HG02840 (cell line): ENCODE data around the gene KCNE1.
"Not testable (repeated sequence)": the region's sequence is repeated elsewhere in the genome, so short reads cannot be mapped to it uniquely, and the experiment has no call there.

Experiments
- ATAC-seq: cut with Tn5 transposase; IDR thresholded peaks from one replicate; pipeline ENCODE4 v1.9.1; 2021; ENCODE audit warnings: mild to moderate bottlenecking, moderate library complexity, moderate number of reproducible peaks; ENCODE audit not compliant: unreplicated experiment, low FRiP score

Gene KCNE1

DNA sequence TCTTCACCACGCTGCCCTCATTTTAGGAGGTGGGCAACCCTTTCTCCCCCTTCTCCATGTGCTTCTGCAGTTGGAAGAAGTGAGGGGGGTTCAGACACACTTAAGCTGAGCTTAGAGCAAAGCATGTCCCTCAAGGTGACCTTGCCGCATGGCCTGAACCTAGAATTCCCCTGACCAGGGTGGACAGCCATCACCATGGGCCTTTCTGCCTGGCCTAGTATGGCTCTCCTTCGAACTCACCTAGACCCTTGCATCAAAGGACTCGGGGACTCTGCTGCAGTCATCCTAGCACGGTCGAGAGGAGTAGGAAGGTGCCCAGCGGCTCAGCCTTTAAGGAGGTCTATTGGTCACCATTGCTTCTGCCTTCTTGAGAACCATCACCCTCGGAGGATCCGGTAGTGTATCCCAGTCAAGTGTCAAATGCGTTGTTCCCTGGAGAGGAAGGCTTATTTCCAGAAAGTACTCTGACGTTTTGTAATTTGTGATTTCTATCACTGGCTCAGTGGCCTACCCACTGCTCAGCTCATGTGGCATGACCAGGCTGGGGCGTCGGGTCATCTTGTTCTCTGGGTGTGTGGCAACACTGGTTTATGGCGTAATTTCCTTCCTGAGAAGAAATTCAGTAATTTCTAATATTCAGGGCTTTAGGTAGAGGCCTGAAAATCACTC is at the start of gene KCNE1:
Gene KCNE1, minus strand, starts transcription at position 424 of the 669 bp plus-strand sequence. CDS start 62,576 bp downstream, outside the sequence.
- no peak for ATAC-seq

DNA sequence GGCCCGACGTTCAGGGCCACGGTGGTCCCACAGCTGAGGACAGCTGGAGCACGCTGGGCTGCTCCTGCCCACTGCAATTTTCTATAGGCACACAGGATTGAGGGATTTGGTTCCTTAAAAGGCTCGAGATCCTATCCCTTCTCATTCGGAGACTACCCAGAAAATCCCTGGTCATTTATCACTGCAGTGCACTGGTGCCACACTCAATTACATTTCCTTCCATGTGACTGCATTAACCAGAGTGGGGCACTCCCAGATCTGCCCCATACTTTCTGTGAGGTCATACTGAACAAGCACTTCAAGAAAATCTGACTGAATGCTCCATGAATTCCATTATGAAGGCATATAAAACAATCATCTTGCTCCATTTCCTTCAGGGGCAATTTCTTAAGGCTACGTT is 49.8 kb upstream of the KCNE1 start:
- ATAC-seq, result no peak

DNA sequence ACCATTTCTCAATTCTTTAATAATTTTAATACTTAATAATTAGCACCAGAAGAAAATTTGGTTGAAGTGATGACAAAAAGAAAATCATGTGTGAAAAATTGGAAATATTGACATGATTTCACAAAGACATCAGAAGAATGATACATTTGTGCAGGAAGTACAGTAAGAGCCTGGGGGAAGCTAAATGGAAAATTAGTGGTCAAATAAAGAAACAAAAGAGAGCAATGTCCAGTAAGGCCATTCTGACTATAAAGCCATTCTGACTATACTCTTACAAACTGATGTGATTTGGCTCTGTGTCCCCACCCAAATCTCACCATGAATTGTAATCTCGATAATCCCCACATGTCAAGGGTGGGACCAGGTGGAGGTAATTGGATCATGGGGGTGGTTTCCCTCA is 48.6 kb upstream of the KCNE1 start:
- no peak for ATAC-seq

DNA sequence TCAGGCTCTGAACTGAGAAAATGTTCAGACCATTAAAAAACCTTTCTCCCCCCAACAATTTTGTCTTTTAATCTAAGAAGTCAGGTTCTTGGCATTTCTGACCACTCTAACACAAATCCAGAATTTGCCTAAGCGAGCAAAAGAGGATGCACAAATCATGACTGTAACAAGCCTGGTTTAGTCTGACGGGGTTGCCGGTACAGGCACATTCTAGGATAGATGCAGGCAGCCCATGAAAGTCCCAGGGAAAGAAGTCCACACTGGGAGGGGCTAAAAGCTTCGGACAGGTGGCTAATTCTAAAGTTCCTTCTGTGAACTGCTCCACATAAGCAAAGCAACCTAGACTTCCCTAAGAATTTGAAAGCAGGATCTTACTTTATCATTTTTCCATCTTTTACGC is 48.0 kb upstream of the KCNE1 start:
- ATAC-seq, result no peak

DNA sequence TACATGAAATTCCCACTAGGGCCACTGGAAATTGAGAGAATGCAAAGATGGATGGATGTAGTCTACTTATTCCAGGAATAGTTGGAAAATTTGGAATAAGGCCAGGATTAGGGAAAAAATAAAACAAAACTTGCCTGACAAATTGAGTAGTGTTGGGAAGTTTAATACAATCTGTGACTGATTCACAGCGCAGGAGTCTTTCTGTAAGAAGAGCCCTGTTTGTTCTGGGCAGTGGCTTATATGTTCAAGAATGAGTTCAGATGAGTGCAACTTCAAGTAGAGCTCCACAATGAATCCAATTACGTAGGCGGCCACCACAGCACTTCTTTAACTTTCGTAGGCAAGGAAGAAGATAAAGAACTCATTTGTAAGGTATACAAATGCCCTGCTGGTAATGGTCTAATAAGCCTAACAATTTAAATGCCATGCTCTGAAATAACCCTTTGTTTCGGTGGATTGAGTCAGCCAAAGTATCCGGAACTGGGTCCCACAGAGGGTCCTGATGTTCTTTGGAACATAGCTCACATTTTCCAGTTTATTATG is 47.1 kb upstream of the KCNE1 start:
- no peak for ATAC-seq

DNA sequence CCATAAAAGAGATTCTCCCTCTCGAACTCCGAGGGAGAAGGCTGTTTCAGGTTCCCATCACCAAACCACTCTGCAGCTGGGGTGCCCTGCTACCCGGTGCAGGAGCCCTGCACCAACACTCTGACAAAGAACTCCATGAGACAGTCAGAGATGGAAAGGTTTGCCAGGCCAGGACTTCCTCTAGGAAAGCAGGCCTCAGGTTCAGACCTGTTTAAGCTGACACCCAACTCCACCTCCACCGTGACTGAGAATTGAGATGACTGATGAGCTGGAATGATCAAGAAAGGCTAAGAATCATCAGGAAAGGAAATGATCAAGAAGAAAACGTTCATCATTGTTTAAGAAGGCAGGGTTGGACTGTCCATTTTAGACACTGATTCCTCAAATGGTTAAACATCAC is 46.2 kb upstream of the KCNE1 start:
- no peak for ATAC-seq

DNA sequence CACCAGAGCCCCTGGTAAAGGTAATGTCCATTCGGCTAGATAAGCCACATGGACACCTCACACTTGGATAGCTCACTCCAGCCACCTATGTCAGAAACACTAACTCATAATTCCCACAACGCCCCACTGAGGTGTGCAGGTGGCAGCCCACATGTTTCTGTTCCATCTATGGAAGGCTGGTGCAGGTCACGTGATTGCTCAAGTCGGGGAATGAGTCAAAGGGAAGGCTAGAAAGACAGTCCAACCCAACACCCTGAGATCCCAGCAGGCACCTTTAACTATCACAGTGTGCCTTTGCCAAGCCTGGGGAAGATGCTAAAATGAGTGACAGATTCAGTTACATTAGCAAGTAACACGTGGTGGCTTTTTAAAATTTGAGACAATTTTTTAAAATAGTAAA is 45.3 kb upstream of the KCNE1 start:
- no peak for ATAC-seq

DNA sequence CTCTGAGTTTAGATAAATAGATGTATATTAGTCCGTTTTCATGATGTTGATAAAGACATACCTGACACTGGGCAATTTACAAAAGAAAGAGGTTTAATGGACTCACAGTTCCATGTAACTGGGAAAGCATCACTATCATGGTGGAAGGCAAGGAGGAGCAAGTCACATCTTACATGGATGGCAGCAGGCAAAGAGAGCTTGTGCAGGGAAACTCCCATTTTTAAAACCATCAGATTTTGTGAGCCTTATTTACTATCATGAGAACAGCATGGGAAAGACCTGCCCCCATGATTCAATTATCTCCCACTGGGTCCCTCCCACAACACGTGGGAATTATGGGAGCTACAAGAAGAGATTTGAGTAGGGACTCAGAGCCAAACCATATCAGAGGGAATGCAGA is 42.7 kb upstream of the KCNE1 start:
- not testable (repeated sequence) for ATAC-seq

DNA sequence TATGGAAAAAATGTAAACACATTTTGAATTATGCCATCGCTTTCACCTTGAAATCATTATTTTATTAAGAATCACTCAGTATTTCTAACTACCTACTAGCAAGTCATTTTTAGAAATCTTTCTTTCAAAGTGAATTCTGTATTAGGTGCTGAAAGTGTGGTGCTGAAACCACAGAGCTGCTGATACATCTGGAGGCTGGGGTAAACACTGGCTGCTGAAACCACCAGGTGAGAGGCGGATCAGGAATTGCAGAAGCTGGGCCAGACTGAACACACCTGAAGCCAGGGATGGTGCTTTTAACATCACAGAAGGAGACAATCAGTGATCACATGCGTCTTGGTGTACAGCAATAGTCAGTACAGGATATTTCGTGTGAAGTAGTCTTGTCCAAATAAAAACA is 42.2 kb upstream of the KCNE1 start:
- ATAC-seq, result no peak

DNA sequence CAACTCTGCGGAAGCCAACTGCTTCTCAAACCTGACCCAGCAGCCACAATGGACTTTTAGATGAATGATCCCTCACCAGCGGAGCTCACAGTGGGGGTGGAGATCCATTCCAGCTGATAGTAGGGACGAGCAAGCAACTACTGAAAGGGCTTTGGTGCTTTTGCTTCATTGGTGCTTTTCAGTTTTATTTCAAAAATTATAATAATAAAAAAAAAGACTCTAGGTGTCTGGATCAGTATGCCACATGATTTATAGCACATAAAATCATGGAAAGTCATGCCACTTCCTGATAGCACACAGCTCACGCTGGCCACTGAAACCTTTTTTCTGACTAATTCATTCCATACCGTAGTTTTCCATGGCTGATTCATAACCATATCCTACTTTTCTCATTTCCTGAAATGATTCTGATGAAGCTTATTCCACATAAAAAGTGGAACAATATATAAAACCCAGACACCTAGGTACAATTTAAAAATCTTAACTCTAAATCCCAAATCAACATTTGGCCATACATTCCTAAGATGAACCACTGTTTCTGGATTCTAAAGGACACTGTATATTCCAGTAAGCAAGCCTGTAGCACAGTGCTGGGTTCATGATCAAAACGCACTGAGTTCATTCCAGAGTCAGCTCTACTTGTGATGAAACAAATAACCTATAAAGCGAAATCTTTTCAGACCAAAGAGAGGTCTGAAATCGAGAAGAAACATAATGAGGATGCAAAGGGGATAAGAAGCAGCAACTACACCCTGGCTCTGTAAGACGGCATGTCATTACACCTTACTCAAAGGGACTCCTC is 41.3 kb upstream of the KCNE1 start:
- ATAC-seq, result no peak

DNA sequence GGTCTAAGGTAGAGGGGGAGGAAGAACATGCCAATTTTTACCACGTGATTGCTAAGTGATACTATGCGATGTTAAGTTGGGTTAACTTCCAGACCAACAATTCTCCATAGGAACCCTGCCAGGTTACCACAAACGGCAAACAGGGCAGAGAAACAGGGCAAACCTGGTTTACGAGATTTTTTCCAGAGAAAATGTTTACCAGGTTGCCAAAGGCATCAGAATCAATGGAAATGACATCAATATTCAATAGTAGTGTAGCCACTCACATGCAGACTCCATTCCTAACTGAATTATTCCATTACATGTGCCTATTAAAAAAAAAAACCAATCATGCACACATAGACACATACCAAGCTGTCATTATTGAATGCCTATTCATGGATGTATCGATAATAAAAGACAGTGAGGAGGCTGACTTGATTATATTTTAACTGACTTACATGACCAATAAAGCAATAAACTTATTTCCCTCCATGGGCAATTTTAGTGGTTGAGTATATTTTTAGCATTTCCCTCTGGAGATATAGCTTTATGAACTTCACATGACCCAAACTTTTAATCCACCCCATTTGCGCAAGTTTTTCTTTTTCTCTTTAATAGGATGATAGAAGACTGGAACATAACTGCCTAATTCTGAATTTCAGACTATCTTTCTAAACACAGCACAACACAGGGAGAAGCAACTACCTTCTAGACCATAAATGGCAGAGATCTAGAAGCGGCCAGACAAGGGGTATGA is 40.5 kb upstream of the KCNE1 start:
- no peak for ATAC-seq

DNA sequence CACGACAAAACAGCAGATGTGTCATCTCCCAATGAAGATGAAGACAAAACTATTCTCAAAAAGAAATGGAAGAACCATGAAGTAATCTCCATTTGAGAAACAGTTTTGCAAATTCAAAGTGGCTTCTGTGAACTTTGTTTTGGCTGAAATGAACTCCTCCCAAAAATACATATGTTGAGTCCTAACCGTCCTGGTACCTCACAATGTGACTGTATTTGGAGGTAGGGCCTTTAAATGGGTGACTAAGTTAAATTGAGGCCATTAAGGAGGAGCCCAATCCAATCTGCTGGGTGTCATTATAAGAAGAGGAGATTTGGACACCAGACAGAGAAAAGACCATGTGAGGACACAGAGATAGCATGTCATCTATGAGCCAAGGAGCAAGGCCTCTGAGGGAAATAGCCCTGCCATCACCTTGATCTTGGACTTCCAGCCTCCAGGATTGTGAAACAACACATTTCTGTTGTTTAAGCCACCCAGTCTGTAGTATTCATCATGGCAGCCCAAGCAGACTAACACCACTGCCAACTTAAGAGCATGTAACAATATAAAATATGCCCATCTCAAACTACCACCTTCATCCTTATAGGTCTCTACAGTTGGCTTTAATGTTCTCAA is 38.3 kb upstream of the KCNE1 start:
- no peak for ATAC-seq

DNA sequence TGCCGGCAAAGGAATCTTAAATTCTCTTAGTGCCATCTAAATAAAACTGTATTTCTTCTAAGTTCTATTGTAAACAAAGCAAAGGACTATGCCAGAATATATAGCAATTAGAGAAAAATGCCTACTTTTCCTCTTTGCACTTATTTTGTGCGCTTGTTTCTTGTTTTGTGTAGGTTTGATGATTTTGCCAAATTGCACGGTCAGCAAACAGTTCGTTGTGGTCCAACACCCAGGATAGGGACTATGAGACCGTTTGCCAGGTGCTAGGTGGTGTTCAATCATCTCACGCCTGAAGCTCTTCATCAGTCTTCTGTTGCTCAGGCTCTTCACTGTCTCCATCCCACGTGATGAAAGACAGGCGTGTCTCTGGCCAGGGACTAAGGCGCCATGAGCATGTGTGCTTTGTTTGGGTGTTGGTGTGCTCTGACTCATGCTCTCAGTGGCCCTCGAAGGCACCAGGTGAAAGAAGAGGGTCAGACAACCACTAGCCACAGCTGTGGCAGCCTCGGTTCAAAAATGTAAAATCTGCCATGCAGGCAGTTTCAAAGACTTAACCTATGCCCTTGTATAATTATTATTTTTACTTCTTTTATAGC is 36.9 kb upstream of the KCNE1 start:
- no peak for ATAC-seq

DNA sequence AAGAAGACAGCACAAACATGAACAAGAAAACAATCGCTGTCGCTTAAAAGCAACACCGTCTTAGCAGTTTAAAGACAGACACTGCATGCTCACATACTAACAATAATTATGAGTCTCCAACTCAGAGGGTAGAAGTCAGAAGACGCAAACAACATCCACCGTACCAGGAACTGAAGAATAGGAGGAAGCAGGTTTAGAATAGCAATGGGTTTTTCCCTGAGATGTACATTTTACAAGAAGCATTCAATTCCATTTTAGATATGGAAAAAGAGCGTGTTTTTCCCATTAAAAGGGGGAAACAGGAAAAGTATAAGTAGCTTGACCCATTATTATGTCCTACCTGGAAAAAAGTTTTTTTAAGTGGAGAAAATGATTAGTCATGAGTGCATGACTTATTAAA is 34.5 kb upstream of the KCNE1 start:
- no peak for ATAC-seq

DNA sequence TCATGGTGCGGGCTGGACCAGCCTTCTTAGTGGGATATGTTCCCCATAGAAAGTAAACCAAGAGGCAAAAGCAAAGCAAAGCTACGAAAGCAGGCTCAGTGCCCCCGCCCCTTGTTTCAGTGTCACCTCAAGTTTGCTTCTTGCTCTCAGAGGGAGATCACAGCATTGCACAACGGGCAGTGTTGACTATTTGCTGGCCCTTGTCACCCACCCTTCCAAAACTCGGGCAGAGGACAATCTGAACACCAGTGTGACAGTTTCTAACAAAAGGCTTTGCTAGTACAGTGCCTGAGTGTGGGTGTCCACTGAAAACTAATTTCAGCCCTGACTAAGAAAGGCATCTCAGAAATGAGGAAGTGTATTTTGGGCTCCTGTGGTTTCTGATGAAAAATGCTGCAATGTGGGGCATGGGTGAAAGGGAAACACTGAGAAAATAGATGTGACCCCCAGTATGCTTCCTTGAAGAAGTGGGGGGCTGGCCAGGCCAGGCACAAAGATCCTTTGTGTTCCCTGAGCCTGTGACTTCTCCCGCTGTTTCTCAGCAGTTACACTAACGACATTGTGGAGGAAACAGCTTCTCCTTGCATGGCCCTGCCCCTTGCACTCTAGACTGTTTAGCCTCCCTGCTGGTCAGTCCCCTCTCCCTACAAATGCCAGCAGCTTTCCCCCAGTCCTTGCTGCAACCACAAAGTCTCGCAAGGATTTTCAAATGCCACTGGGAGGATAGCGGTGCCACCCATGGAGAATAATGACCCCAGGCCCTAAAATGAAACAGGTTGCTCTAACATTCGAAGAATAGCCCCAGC is 33.3 kb upstream of the KCNE1 start:
- ATAC-seq, result peak; percentile 79

DNA sequence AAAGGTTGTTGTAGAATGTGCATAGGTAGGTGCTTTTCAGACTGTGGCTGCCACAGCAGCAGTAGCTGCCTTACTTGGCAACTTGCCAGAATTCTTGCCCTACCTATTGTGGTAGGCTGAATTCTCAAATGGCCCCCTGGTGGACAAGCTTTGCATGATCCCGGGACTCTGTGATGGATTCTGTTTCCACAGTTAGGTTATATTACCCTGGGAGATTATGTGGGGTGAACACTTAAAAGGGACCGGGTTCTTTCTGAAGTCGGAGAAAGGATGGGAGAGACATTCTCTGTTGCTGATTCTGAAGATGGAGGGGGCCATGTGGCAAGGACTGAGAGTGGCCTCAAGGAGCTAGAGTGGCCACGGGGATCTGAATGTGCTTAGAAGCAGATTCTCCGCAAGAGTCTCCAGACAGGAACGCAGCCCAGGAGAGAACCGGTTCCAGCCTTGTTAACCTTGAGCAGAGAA is 32.1 kb upstream of the KCNE1 start:
- no peak for ATAC-seq

DNA sequence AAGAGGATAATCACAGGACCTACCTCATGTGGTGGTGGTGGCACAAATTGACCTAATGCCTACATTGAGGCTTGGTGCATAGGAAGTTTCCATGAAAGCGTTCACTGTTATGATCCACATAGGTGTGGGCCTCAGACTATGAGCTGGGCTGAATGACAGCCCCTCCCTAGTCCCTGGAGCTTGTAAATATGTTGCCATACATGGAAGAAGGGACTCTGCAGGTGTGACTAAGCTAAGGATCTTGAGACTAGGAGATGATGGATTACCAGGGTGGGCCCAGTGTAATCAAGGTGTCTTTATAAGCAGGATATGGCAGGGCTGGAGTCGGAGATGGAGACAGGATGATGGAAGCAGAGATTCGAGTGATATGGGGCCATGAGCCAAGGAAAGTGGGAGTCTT is 31.0 kb upstream of the KCNE1 start:
- no peak for ATAC-seq

DNA sequence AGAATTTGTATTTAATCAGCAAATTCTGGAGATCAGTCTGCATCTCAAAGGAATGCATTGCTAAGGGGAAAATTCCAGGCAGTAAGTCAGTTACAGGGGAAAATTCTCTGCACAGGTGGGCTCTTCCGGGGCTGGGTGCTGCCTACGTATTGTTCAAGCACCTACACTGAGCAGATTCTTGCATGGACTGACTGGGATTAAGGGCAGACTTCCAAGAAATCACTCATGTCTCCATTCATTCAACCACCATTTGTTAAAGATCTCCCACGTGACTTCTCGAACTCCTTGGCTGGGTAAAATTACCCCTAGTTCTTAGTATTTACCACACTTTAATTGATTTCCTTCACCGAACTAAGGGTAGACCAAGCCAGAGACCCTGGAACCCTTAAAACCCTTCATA is 28.2 kb upstream of the KCNE1 start:
- ATAC-seq, result no peak

DNA sequence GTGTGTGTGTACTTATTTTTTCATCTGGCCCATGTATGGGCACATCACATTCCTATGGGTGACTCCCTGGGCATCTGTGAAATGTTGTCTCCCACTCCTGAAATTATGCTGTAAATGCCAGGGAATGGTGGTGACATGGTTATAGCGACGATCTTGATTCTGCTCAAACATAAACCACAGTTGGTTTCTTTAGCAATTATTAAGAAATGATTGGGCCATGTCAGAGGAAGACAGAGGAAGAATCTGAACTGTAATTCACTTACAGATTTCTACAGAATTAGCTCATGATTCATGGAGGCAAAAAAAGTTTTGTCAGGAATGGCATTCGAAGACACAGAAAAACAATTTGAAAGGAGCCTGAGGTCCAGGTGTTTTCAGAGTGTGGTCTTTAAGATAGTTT is 25.8 kb upstream of the KCNE1 start:
- no peak for ATAC-seq
